HepG2 (cell line): ENCODE results near the gene MICAL1. TPM values are rescaled to one million over a fixed set of nuclear protein-coding genes. Genes with fewer than 3 reads are reported as not detected.

Source experiments
- ARNT2 ChIP-seq: sonication (generic); formaldehyde crosslinking; IDR thresholded peaks from 2 replicates; pipeline ENCODE4 v1.8.0; 2022; ENCODE audit warnings: mild to moderate bottlenecking, low read depth, missing genetic modification reagents, moderate library complexity
- HDAC1 ChIP-seq: sonication (generic); formaldehyde crosslinking; IDR thresholded peaks from 2 replicates; pipeline ENCODE4 v1.5.1; 2020; ENCODE audit warnings: mild to moderate bottlenecking, missing genetic modification reagents
- HNF4A ChIP-seq: sonication (generic); formaldehyde crosslinking; IDR thresholded peaks from 2 replicates; pipeline ENCODE4 v1.4.0; 2020; ENCODE audit warnings: missing genetic modification reagents
- HNRNPL ChIP-seq: fragments of 200-400 bp; formaldehyde crosslinking; IDR thresholded peaks from 2 replicates; pipeline ENCODE4 v1.6.1; 2017; ENCODE audit warnings: mild to moderate bottlenecking, low read depth, low read length
- HNRNPLL ChIP-seq: fragments of 200-400 bp; formaldehyde crosslinking; IDR thresholded peaks from 2 replicates; pipeline ENCODE4 v1.6.1; 2017; ENCODE audit warnings: mild to moderate bottlenecking, low read depth, low read length; ENCODE audit not compliant: poor library complexity, severe bottlenecking
- HOXA9 ChIP-seq: sonication (generic); formaldehyde crosslinking; IDR thresholded peaks from 2 replicates; pipeline ENCODE4 v1.8.1; 2022; ENCODE audit warnings: missing genetic modification reagents, mild to moderate bottlenecking, moderate library complexity, borderline replicate concordance
- KDM3A ChIP-seq: IDR thresholded peaks from 2 replicates; pipeline ENCODE4 v1.6.1; 2018; ENCODE audit warnings: low read depth, missing compliant biosample characterization
- MYC ChIP-seq: sonication (generic); formaldehyde crosslinking; IDR thresholded peaks from 2 replicates; pipeline ENCODE4 v1.9.0; 2021; ENCODE audit warnings: missing genetic modification reagents, borderline replicate concordance
- NFKB2 ChIP-seq: sonication (generic); formaldehyde crosslinking; IDR thresholded peaks from 2 replicates; pipeline ENCODE4 v1.4.0; 2020; ENCODE audit warnings: missing genetic modification reagents, borderline replicate concordance
- SMAD9 ChIP-seq: sonication (generic); formaldehyde crosslinking; IDR thresholded peaks from 2 replicates; pipeline ENCODE4 v1.5.1; 2020; ENCODE audit warnings: mild to moderate bottlenecking, missing genetic modification reagents
- SRSF1 ChIP-seq: fragments of 200-400 bp; formaldehyde crosslinking; optimal IDR thresholded peaks from 2 replicates; pipeline ENCODE3; 2017; ENCODE audit warnings: mild to moderate bottlenecking, low read depth, low read length, moderate library complexity
- ZBTB38 ChIP-seq: sonication (generic); formaldehyde crosslinking; IDR thresholded peaks from 2 replicates; pipeline ENCODE4 v1.5.1; 2020; ENCODE audit warnings: mild to moderate bottlenecking, missing genetic modification reagents
- ZNF430 ChIP-seq: sonication (generic); formaldehyde crosslinking; IDR thresholded peaks from 2 replicates; pipeline ENCODE4 v1.9.0; 2021; ENCODE audit warnings: mild to moderate bottlenecking, missing genetic modification reagents
- ZNF441 ChIP-seq: sonication (generic); formaldehyde crosslinking; IDR thresholded peaks from 2 replicates; pipeline ENCODE4 v1.7.0; 2021; ENCODE audit warnings: missing genetic modification reagents, borderline replicate concordance
- polyA plus RNA-seq, 8 experiments: library from polyadenylated mRNA; depleted of rRNA in 3 of 8; stranded (reverse) in 7 of 8; unstranded in 1 of 8; fragments of >200 nt; fragmentation: Illumina TruSeq in 4 of 8; extraction: Trizol in 4 of 8; gene quantifications; 2 replicates each; pipeline versions ENCODE4 v1.2.1 to v1.2.3, GENCODE V29; 2011 to 2016; ENCODE audit warnings: low read depth in 4 of 8, missing spikeins in 1 of 8, mixed read lengths in 1 of 8; ENCODE audit not compliant: insufficient read depth in 1 of 8
- total RNA-seq, 5 experiments: library from RNA; depleted of rRNA; stranded (reverse); fragments of >200 nt; fragmentation: Illumina TruSeq; extraction: Trizol; gene quantifications; 2 replicates each; pipeline ENCODE4 v1.2.3, GENCODE V29; 2016; ENCODE audit warnings: low read depth in 1 of 5
- TF ChIP-seq, protein P1 (sequence below): IDR thresholded peaks from 2 replicates; pipeline ENCODE4 v1.4.0; 2020; ENCODE audit warnings: mild to moderate bottlenecking, missing genetic modification reagents
- TF ChIP-seq, protein P2 (sequence below): sonication (generic); formaldehyde crosslinking; IDR thresholded peaks from 2 replicates; pipeline ENCODE4 v1.5.0; 2020; ENCODE audit warnings: missing genetic modification reagents, mild to moderate bottlenecking, borderline replicate concordance
- TF ChIP-seq, protein P3 (sequence below): sonication (generic); formaldehyde crosslinking; IDR thresholded peaks from 2 replicates; pipeline ENCODE4 v1.4.0; 2020; ENCODE audit warnings: missing genetic modification reagents

Gene MICAL1
- total and polyA plus RNA-seq, 2 of the 13 experiments (the other 11 are each of a cell fraction or from before 2014, with no cell fraction given): 6.9 to 39.0 TPM

DNA sequence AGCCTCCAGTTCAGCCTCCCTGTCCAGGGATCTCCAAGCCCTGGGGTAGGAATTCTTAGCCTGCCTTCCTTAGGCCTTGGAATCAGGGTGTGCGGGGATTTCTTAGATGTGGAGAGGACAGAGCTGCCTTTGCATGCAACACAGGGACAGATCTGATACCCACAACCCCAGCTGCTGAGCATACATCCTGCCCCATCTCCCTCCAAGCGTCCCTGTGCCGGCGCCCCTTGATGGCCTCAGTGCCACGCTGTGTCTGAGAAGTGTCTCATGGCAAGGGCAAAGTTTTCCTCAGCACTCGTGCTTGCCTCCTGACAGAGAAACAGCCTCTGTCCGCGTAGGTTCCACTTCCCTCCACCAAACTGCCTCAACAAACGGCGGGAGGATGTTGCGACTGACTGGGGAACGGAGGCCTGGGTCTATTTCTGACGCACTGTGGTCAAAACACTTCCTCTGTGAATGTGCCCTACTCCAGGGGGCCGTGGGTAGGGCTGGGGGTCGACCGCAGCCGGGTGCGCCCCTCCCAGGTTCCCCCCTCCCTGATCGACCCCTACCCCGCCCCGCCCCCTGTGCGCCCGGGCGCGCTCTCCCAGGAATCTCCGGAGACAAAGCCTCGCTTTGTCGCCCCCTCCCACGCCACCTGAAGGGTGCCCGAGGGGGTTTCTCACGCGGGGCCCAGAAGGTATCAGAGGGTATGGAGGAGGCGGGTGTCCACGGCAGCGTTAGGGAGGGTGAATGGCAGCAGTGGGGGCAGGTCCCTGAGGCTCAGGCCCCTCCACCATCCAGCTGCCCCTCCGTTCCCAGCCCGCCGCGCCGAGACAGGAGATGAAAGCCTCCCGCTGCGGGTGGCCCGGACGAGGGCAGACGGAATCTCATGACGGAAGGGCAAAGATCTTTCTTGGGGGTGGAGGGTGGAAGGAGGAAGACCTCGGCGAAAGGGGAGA lies 806 bp downstream of the MICAL1 start (continued):
- TF ChIP-seq, protein P1, sequence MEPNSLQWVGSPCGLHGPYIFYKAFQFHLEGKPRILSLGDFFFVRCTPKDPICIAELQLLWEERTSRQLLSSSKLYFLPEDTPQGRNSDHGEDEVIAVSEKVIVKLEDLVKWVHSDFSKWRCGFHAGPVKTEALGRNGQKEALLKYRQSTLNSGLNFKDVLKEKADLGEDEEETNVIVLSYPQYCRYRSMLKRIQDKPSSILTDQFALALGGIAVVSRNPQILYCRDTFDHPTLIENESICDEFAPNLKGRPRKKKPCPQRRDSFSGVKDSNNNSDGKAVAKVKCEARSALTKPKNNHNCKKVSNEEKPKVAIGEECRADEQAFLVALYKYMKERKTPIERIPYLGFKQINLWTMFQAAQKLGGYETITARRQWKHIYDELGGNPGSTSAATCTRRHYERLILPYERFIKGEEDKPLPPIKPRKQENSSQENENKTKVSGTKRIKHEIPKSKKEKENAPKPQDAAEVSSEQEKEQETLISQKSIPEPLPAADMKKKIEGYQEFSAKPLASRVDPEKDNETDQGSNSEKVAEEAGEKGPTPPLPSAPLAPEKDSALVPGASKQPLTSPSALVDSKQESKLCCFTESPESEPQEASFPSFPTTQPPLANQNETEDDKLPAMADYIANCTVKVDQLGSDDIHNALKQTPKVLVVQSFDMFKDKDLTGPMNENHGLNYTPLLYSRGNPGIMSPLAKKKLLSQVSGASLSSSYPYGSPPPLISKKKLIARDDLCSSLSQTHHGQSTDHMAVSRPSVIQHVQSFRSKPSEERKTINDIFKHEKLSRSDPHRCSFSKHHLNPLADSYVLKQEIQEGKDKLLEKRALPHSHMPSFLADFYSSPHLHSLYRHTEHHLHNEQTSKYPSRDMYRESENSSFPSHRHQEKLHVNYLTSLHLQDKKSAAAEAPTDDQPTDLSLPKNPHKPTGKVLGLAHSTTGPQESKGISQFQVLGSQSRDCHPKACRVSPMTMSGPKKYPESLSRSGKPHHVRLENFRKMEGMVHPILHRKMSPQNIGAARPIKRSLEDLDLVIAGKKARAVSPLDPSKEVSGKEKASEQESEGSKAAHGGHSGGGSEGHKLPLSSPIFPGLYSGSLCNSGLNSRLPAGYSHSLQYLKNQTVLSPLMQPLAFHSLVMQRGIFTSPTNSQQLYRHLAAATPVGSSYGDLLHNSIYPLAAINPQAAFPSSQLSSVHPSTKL (CRISPR knock-in tag): no peak
- TF ChIP-seq HOXA9 (CRISPR knock-in tag) (0 out of 2 replicates have a peak, but pooled peaks have one; percentile 59), ARNT2 (CRISPR knock-in tag) (peak; percentile 65; the same call in 1 of the 2 replicates), HNF4A (CRISPR knock-in tag) (peak; percentile 36; the same call in 1 of the 2 replicates), ZNF430 (CRISPR knock-in tag) (no peak), SMAD9 (CRISPR knock-in tag) (0 out of 2 replicates have a peak, but pooled peaks have one; percentile 16), KDM3A (CRISPR knock-in tag) (0 out of 2 replicates have a peak, but pooled peaks have one; percentile 0), NFKB2 (CRISPR knock-in tag) (peak; percentile 20; the same call in 1 of the 2 replicates), HNRNPL (0 out of 2 replicates have a peak, but pooled peaks have one; percentile 11), SRSF1 (no peak), HNRNPLL (peak; percentile 13), HDAC1 (CRISPR knock-in tag) (peak; percentile 13), MYC (CRISPR knock-in tag) (0 out of 2 replicates have a peak, but pooled peaks have one; percentile 40), ZBTB38 (CRISPR knock-in tag) (0 out of 2 replicates have a peak, but pooled peaks have one; percentile 46), ZNF441 (CRISPR knock-in tag) (no peak)
- TF ChIP-seq, protein P2, sequence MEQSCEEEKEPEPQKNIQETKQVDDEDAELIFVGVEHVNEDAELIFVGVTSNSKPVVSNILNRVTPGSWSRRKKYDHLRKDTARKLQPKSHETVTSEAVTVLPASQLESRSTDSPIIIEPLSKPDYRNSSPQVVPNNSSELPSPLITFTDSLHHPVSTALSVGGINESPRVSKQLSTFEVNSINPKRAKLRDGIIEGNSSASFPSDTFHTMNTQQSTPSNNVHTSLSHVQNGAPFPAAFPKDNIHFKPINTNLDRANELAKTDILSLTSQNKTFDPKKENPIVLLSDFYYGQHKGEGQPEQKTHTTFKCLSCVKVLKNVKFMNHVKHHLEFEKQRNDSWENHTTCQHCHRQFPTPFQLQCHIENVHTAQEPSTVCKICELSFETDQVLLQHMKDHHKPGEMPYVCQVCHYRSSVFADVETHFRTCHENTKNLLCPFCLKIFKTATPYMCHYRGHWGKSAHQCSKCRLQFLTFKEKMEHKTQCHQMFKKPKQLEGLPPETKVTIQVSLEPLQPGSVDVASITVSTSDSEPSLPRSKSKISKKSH (CRISPR knock-in tag): 0 out of 2 replicates have a peak, but pooled peaks have one; percentile 36
- TF ChIP-seq, protein P3, sequence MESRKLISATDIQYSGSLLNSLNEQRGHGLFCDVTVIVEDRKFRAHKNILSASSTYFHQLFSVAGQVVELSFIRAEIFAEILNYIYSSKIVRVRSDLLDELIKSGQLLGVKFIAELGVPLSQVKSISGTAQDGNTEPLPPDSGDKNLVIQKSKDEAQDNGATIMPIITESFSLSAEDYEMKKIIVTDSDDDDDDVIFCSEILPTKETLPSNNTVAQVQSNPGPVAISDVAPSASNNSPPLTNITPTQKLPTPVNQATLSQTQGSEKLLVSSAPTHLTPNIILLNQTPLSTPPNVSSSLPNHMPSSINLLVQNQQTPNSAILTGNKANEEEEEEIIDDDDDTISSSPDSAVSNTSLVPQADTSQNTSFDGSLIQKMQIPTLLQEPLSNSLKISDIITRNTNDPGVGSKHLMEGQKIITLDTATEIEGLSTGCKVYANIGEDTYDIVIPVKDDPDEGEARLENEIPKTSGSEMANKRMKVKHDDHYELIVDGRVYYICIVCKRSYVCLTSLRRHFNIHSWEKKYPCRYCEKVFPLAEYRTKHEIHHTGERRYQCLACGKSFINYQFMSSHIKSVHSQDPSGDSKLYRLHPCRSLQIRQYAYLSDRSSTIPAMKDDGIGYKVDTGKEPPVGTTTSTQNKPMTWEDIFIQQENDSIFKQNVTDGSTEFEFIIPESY: peak; percentile 73; the same call in 1 of the 2 replicates
